H9 (cell line): ENCODE data around the gene MGAT5B. TPM values are rescaled to one million over a fixed set of nuclear protein-coding genes. Genes with fewer than 3 reads are reported as not detected.

Experiments used
- DNase-seq: peaks from one replicate; pipeline ENCODE4 v3.0.0-alpha.2; 2017
- H2AFZ ChIP-seq: one replicate; pipeline ENCODE4 v1.6.1; 2013; ENCODE audit warnings: mild to moderate bottlenecking, low read length, control low read depth, moderate library complexity
- H2AK5ac ChIP-seq: 2 replicates; pipeline ENCODE4 v1.6.1; 2013; ENCODE audit warnings: low read length, control low read depth, mixed read lengths; ENCODE audit not compliant: insufficient read length
- H2BK120ac ChIP-seq: one replicate; pipeline ENCODE4 v1.6.1; 2013; ENCODE audit warnings: low read depth, mild to moderate bottlenecking, low read length, control low read depth, inconsistent platforms; ENCODE audit not compliant: poor library complexity, severe bottlenecking
- H2BK12ac ChIP-seq: 2 replicates; pipeline ENCODE4 v1.6.1; 2013; ENCODE audit warnings: low read length, control low read depth, mixed read lengths, low read depth; ENCODE audit not compliant: insufficient read length
- H2BK15ac ChIP-seq: 2 replicates; pipeline ENCODE4 v1.6.1; 2013; ENCODE audit warnings: low read depth, low read length, control low read depth
- H2BK20ac ChIP-seq: one replicate; pipeline ENCODE4 v1.6.1; 2013; ENCODE audit warnings: low read depth, mild to moderate bottlenecking, low read length, control low read depth, inconsistent platforms; ENCODE audit not compliant: poor library complexity, severe bottlenecking
- H2BK5ac ChIP-seq: 2 replicates; pipeline ENCODE4 v1.6.1; 2013; ENCODE audit warnings: low read length, control low read depth, mixed read lengths; ENCODE audit not compliant: insufficient read length
- H3K14ac ChIP-seq: 2 replicates; pipeline ENCODE4 v1.6.1; 2013; ENCODE audit warnings: low read length, control low read depth; ENCODE audit not compliant: insufficient read depth
- H3K18ac ChIP-seq: 2 replicates; pipeline ENCODE4 v1.6.1; 2013; ENCODE audit warnings: low read depth, mild to moderate bottlenecking, mixed read lengths, low read length, control low read depth; ENCODE audit not compliant: insufficient read length
- H3K23ac ChIP-seq: 2 replicates; pipeline ENCODE4 v1.6.1; 2013; ENCODE audit warnings: low read length, control low read depth, mixed read lengths, low read depth; ENCODE audit not compliant: insufficient read length
- H3K23me2 ChIP-seq: 2 replicates; pipeline ENCODE4 v1.6.1; 2013; ENCODE audit warnings: low read depth, mild to moderate bottlenecking, mixed read lengths, low read length, control low read depth; ENCODE audit not compliant: insufficient read length, poor library complexity, severe bottlenecking
- H3K27ac ChIP-seq: 2 replicates; pipeline ENCODE4 v1.5.1; 2013; ENCODE audit warnings: low read length, control low read depth, mixed read lengths, low read depth; ENCODE audit not compliant: insufficient read length
- H3K27me3 ChIP-seq: 2 replicates; pipeline ENCODE4 v1.6.1; 2013; ENCODE audit warnings: low read length, control low read depth, inconsistent platforms; ENCODE audit not compliant: insufficient read depth
- H3K4ac ChIP-seq: 2 replicates; pipeline ENCODE4 v1.6.1; 2013; ENCODE audit warnings: low read depth, mild to moderate bottlenecking, control low read depth, inconsistent platforms, low read length, moderate library complexity
- H3K4me1 ChIP-seq: 2 replicates; pipeline ENCODE4 v1.6.1; 2013; ENCODE audit warnings: low read length, control low read depth, inconsistent platforms; ENCODE audit not compliant: insufficient read depth
- H3K4me2 ChIP-seq: 2 replicates; pipeline ENCODE4 v1.6.1; 2013; ENCODE audit warnings: low read length, control low read depth, mixed read lengths; ENCODE audit not compliant: insufficient read length, insufficient read depth
- H3K56ac ChIP-seq: 2 replicates; pipeline ENCODE4 v1.6.1; 2013; ENCODE audit warnings: low read depth, mild to moderate bottlenecking, mixed read lengths, low read length, control low read depth; ENCODE audit not compliant: insufficient read length
- H3K79me1 ChIP-seq: 2 replicates; pipeline ENCODE4 v1.6.1; 2013; ENCODE audit warnings: low read depth, mild to moderate bottlenecking, moderate library complexity, low read length, control low read depth, inconsistent platforms; ENCODE audit not compliant: insufficient read depth, poor library complexity, severe bottlenecking
- H3K79me2 ChIP-seq: 2 replicates; pipeline ENCODE4 v1.6.1; 2013; ENCODE audit warnings: low read length, control low read depth, inconsistent platforms; ENCODE audit not compliant: insufficient read depth
- H3K9ac ChIP-seq: 2 replicates; pipeline ENCODE4 v1.6.1; 2013; ENCODE audit warnings: low read length, control low read depth, mixed read lengths; ENCODE audit not compliant: insufficient read length; ENCODE audit errors: extremely low read depth
- H3K9me3 ChIP-seq: one replicate; pipeline ENCODE4 v1.6.1; 2013; ENCODE audit warnings: low read depth, low read length, inconsistent platforms; ENCODE audit not compliant: control insufficient read depth
- H3T11ph ChIP-seq: one replicate; pipeline ENCODE4 v1.6.1; 2013; ENCODE audit warnings: mild to moderate bottlenecking, low read length, control low read depth, inconsistent platforms
- H4K20me1 ChIP-seq: one replicate; pipeline ENCODE4 v1.6.1; 2013; ENCODE audit not compliant: control insufficient read depth, insufficient read length, insufficient read depth
- H4K5ac ChIP-seq: 2 replicates; pipeline ENCODE4 v1.6.1; 2013; ENCODE audit warnings: low read depth, mild to moderate bottlenecking, mixed read lengths, low read length, control low read depth; ENCODE audit not compliant: insufficient read length
- H4K8ac ChIP-seq: replicated peaks from 2 replicates; pipeline ENCODE4 v1.6.1; 2013; ENCODE audit warnings: low read length, control low read depth, mixed read lengths, low read depth; ENCODE audit not compliant: insufficient read length
- H4K91ac ChIP-seq: 2 replicates; pipeline ENCODE4 v1.6.1; 2013; ENCODE audit warnings: low read depth, mild to moderate bottlenecking, moderate library complexity, mixed read lengths, low read length, control low read depth; ENCODE audit not compliant: insufficient read length
- H3K27ac Mint-ChIP-seq, 3 experiments: 2 replicates in 2 of 3; 3 replicates in 1 of 3; pipeline ENCODE4 v1.8.0; 2020 to 2021; ENCODE audit warnings: mixed read lengths in 3 of 3, mild to moderate bottlenecking in 1 of 3, moderate library complexity in 1 of 3
- H3K27me3 Mint-ChIP-seq: 2 replicates; pipeline ENCODE4 v1.8.0; 2021; ENCODE audit warnings: low read depth, mild to moderate bottlenecking, moderate library complexity, mixed read lengths
- H3K36me3 Mint-ChIP-seq, 3 experiments: 2 replicates in 2 of 3; 3 replicates in 1 of 3; pipeline ENCODE4 v1.8.0; 2020 to 2021; ENCODE audit warnings: low read depth in 3 of 3, mixed read lengths in 3 of 3; ENCODE audit not compliant: insufficient read depth in 1 of 3
- H3K4me1 Mint-ChIP-seq, 2 experiments: 2 replicates each; pipeline ENCODE4 v1.8.0; 2020; ENCODE audit warnings: mixed read lengths in 2 of 2
- H3K4me3 Mint-ChIP-seq, 2 experiments: 2 replicates in 1 of 2; 3 replicates in 1 of 2; pipeline ENCODE4 v1.8.0; 2020 to 2021; ENCODE audit warnings: mild to moderate bottlenecking in 2 of 2, mixed read lengths in 2 of 2, moderate library complexity in 1 of 2
- H3K9me3 Mint-ChIP-seq, 2 experiments: 2 replicates in 1 of 2; 3 replicates in 1 of 2; pipeline ENCODE4 v1.8.0; 2020; ENCODE audit warnings: mild to moderate bottlenecking in 2 of 2, mixed read lengths in 2 of 2, moderate library complexity in 1 of 2
- CTCF ChIP-seq: fragments of 200-600 bp; sonication (generic); conservative IDR thresholded peaks from 3 replicates; pipeline ENCODE4 v1.8.0; 2021; ENCODE audit warnings: antibody characterized with exemption, mild to moderate bottlenecking
- WGBS: extraction: QIAGEN DNeasy Blood & Tissue Kit; methylation state at CpG from one replicate; pipeline ENCODE4 v1.1.7; 2013; ENCODE audit warnings: missing lambda C conversion rate, low lambda C conversion rate, mixed read lengths; ENCODE audit not compliant: insufficient read length; ENCODE audit errors: extremely low coverage; 5-methylcytosine and 5-hydroxymethylcytosine counted together
- total RNA-seq: library from RNA; stranded (reverse); gene quantifications from 2 replicates; pipeline ENCODE4 v1.2.1, GENCODE V29; 2021

Gene MGAT5B
- total RNA-seq, 1 experiment from 2014 or later = 4.9 TPM

GRCh38 chr17:76879691-76880090 lies 11.5 kb downstream of the MGAT5B start:
- Histone ChIP-seq H3T11ph (no peak overlapping the region), H3K18ac (no peak overlapping the region), H2BK5ac (no peak overlapping the region), H2BK120ac (no peak overlapping the region), H3K23ac (no peak overlapping the region), H3K23me2 (no peaks in the 10 kb centered on the region), H3K56ac (no peak overlapping the region), H3K27me3 (no peaks in the 10 kb centered on the region), H3K4me2 (no peak overlapping the region), H2BK15ac (peak overlapping the region; percentile 37; the same call in 1 of the 2 replicates), H3K9ac (no peak overlapping the region), H3K4ac (no peak overlapping the region), H2BK12ac (no peak overlapping the region), H2AFZ (no peak overlapping the region), H3K14ac (no peak overlapping the region), H4K91ac (no peak overlapping the region), H2AK5ac (no peak overlapping the region), H3K79me1 (no peaks in the 10 kb centered on the region), H3K9me3 (no peaks in the 10 kb centered on the region), H2BK20ac (no peak overlapping the region), H4K5ac (no peak overlapping the region), H3K4me1 (no peaks in the 10 kb centered on the region; the same call in 1 of the 2 replicates), H4K20me1 (no peaks in the 10 kb centered on the region), H3K79me2 (no peaks in the 10 kb centered on the region), H3K27ac (no peak overlapping the region), H4K8ac (no peak overlapping the region)
- peak overlapping the region in 1 of 3 experiments; percentile 60; a peak in 2 of 7 replicates for H3K27ac Mint-ChIP-seq
- DNase-seq = no peak
- H3K36me3 Mint-ChIP-seq = peaks cover 5 to 13% (median 9%) of the 10 kb centered on the region in 3 experiments
- WGBS = no CpG with 5 or more reads among the region's 10 CpGs
- peaks cover 10 to 22% of the 10 kb centered on the region in 2 experiments; a peak in 3 of 4 replicates for H3K4me1 Mint-ChIP-seq
- peaks cover 3 to 4% of the 10 kb centered on the region in 2 experiments; a peak in 3 of 5 replicates for H3K9me3 Mint-ChIP-seq
- H3K4me3 Mint-ChIP-seq = no peak overlapping the region
- no peaks in the 10 kb centered on the region for H3K27me3 Mint-ChIP-seq
- TF ChIP-seq CTCF = no peak
